Measurements from ENCODE around the gene CTNNBL1.

Gene CTNNBL1

GRCh38 chr20:37856932-37857660 lies 163.3 kb downstream of the CTNNBL1 start:
- DNase-seq (ENCODE audit: insufficient read length, low spot score) (no peak), FAIRE-seq (peak; percentile 41)
- TF ChIP-seq POU2F2 (IDR thresholded peaks at IDR 0.05; ENCODE audit: low read depth, low read length) = no peak
- TF ChIP-seq POLR2AphosphoS5 (IDR thresholded peaks at IDR 0.05; ENCODE audit: low read depth, low read length) = no peak
- TF ChIP-seq PAX5 (IDR thresholded peaks at IDR 0.05; ENCODE audit: insufficient read depth, low read length, severe bottlenecking) = no peak

GRCh38 chr20:37859406-37860171 lies 165.8 kb downstream of the CTNNBL1 start:
- DNase-seq (ENCODE audit: insufficient read length, low spot score) (no peak), FAIRE-seq (no peak)
- TF ChIP-seq POLR2A (IDR thresholded peaks at IDR 0.05; ENCODE audit: low read depth, low read length) (no peak), POU2F2 (IDR thresholded peaks at IDR 0.05; ENCODE audit: low read depth, low read length) (no peak), POLR2AphosphoS5 (IDR thresholded peaks at IDR 0.05; ENCODE audit: low read depth, low read length) (no peak), SPI1 (IDR thresholded peaks at IDR 0.05; ENCODE audit: low read depth, low read length) (no peak), TAF1 (IDR thresholded peaks at IDR 0.05; ENCODE audit: low read depth, low read length) (no peak)

- no peak for TF ChIP-seq TAF1 (IDR thresholded peaks at IDR 0.05; ENCODE audit: low read depth, low read length)
- no peak for TF ChIP-seq POU2F2 (IDR thresholded peaks at IDR 0.05; ENCODE audit: low read depth, low read length)
- DNase-seq (ENCODE audit: insufficient read length, low spot score) (no peak), FAIRE-seq (no peak)
Measured at GRCh38 chr20:37863289-37863688, 169.5 kb downstream of the CTNNBL1 start.

- no peak for FAIRE-seq
- TF ChIP-seq TAF1 (IDR thresholded peaks at IDR 0.05; ENCODE audit: low read depth, low read length) = no peak
- no peak for TF ChIP-seq POLR2AphosphoS5 (IDR thresholded peaks at IDR 0.05; ENCODE audit: low read depth, low read length)
- TF ChIP-seq POLR2A (IDR thresholded peaks at IDR 0.05; ENCODE audit: low read depth, low read length) = no peak
- no peak for TF ChIP-seq SPI1 (IDR thresholded peaks at IDR 0.05; ENCODE audit: low read depth, low read length)
- no peak for TF ChIP-seq PAX5 (IDR thresholded peaks at IDR 0.05; ENCODE audit: insufficient read depth, low read length, severe bottlenecking)
- no peak for DNase-seq (ENCODE audit: insufficient read length, low spot score)
Measured at GRCh38 chr20:37864298-37864697, 170.5 kb downstream of the CTNNBL1 start.

- TF ChIP-seq TAF1 (IDR thresholded peaks at IDR 0.05; ENCODE audit: low read depth, low read length) = no peak
- no peak for TF ChIP-seq SPI1 (IDR thresholded peaks at IDR 0.05; ENCODE audit: low read depth, low read length)
- no peak for TF ChIP-seq PAX5 (IDR thresholded peaks at IDR 0.05; ENCODE audit: insufficient read depth, low read length, severe bottlenecking)
- TF ChIP-seq POLR2AphosphoS5 (IDR thresholded peaks at IDR 0.05; ENCODE audit: low read depth, low read length) = no peak
- TF ChIP-seq POU2F2 (IDR thresholded peaks at IDR 0.05; ENCODE audit: low read depth, low read length) = no peak
- no peak for TF ChIP-seq POLR2A (IDR thresholded peaks at IDR 0.05; ENCODE audit: low read depth, low read length)
- no peak for DNase-seq (ENCODE audit: insufficient read length, low spot score)
- FAIRE-seq = no peak
Measured at GRCh38 chr20:37866051-37866450, 172.2 kb downstream of the CTNNBL1 start.

- TF ChIP-seq TAF1 (IDR thresholded peaks at IDR 0.05; ENCODE audit: low read depth, low read length) (no peak), SPI1 (IDR thresholded peaks at IDR 0.05; ENCODE audit: low read depth, low read length) (no peak), POLR2AphosphoS5 (IDR thresholded peaks at IDR 0.05; ENCODE audit: low read depth, low read length) (no peak), POU2F2 (IDR thresholded peaks at IDR 0.05; ENCODE audit: low read depth, low read length) (no peak), POLR2A (IDR thresholded peaks at IDR 0.05; ENCODE audit: low read depth, low read length) (no peak), PAX5 (IDR thresholded peaks at IDR 0.05; ENCODE audit: insufficient read depth, low read length, severe bottlenecking) (no peak)
- no peak for FAIRE-seq
- no peak for DNase-seq (ENCODE audit: insufficient read length, low spot score)
Measured at GRCh38 chr20:37867289-37868195, 173.7 kb downstream of the CTNNBL1 start.

GRCh38 chr20:37868851-37869333 lies 175.1 kb downstream of the CTNNBL1 start:
- TF ChIP-seq PAX5 (IDR thresholded peaks at IDR 0.05; ENCODE audit: insufficient read depth, low read length, severe bottlenecking) (no peak), TAF1 (IDR thresholded peaks at IDR 0.05; ENCODE audit: low read depth, low read length) (no peak), SPI1 (IDR thresholded peaks at IDR 0.05; ENCODE audit: low read depth, low read length) (no peak), POLR2AphosphoS5 (IDR thresholded peaks at IDR 0.05; ENCODE audit: low read depth, low read length) (no peak), POLR2A (IDR thresholded peaks at IDR 0.05; ENCODE audit: low read depth, low read length) (no peak), POU2F2 (IDR thresholded peaks at IDR 0.05; ENCODE audit: low read depth, low read length) (no peak)
- DNase-seq (ENCODE audit: insufficient read length, low spot score) (no peak), FAIRE-seq (no peak)

- no peak for TF ChIP-seq POLR2A (IDR thresholded peaks at IDR 0.05; ENCODE audit: low read depth, low read length)
- no peak for TF ChIP-seq PAX5 (IDR thresholded peaks at IDR 0.05; ENCODE audit: insufficient read depth, low read length, severe bottlenecking)
- no peak for TF ChIP-seq POU2F2 (IDR thresholded peaks at IDR 0.05; ENCODE audit: low read depth, low read length)
- no peak for TF ChIP-seq SPI1 (IDR thresholded peaks at IDR 0.05; ENCODE audit: low read depth, low read length)
- no peak for TF ChIP-seq TAF1 (IDR thresholded peaks at IDR 0.05; ENCODE audit: low read depth, low read length)
- no peak for TF ChIP-seq POLR2AphosphoS5 (IDR thresholded peaks at IDR 0.05; ENCODE audit: low read depth, low read length)
- FAIRE-seq = no peak
- no peak for DNase-seq (ENCODE audit: insufficient read length, low spot score)
Measured at GRCh38 chr20:37869334-37869861, 175.6 kb downstream of the CTNNBL1 start.

GRCh38 chr20:37870294-37870693 lies 176.5 kb downstream of the CTNNBL1 start:
- no peak for TF ChIP-seq PAX5 (IDR thresholded peaks at IDR 0.05; ENCODE audit: insufficient read depth, low read length, severe bottlenecking)
- TF ChIP-seq POLR2AphosphoS5 (IDR thresholded peaks at IDR 0.05; ENCODE audit: low read depth, low read length) = no peak
- no peak for TF ChIP-seq SPI1 (IDR thresholded peaks at IDR 0.05; ENCODE audit: low read depth, low read length)
- TF ChIP-seq POLR2A (IDR thresholded peaks at IDR 0.05; ENCODE audit: low read depth, low read length) = no peak
- TF ChIP-seq POU2F2 (IDR thresholded peaks at IDR 0.05; ENCODE audit: low read depth, low read length) = no peak
- TF ChIP-seq TAF1 (IDR thresholded peaks at IDR 0.05; ENCODE audit: low read depth, low read length) = no peak
- FAIRE-seq = no peak
- DNase-seq (ENCODE audit: insufficient read length, low spot score) = no peak
